ENCODE results near the gene CCDC117.

Gene CCDC117

DNA sequence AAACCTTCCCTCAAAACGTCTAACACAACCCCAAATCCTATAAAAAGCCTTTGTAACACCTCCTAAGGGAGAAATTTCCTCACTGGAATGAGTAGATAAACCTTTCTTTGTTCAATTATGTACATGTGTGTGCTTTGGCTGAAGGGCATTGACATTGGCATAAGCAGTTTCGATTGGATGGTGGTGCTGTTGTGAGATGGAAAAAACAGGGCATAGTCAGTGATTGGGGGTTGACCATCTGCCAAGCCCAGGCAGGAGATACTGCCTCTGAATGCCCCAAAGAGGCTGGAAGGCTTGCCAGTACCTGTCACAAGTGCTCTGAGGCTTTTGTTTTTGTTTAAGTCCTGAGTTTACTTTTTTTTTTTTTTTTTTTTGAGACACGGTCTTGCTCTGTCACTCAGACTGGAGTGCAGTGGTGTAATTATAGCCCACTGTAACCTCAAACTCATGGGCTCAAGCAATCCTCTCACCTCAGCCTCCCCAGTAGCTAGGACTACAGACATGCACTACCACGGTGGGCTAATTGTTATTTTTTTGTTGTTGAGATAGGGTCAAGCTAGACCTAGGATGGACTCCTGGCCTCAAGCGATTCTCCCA lies 1.2 kb upstream of the CCDC117 start:
- no peak for DNase-seq

DNA sequence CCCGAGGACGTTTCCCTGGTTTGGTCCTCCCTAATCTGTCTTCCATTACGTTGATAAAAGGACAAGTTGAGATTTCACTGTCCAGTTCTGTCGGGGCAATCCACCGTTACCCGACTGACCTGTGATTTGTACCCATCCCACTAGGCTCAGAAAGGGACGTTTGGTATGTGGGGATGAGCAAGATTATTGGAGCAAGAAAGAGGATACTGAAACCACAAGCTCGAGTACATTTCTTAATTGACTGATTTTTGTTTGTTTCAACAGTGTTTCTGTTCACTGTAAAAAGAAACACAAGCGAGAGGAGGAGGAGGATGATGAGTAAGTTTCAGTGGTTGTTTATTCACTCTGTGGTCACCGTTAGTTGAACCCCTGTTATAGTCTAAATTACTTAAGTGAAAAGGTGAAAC lies 969 bp downstream of the CCDC117 start:
- no peak for DNase-seq

DNA sequence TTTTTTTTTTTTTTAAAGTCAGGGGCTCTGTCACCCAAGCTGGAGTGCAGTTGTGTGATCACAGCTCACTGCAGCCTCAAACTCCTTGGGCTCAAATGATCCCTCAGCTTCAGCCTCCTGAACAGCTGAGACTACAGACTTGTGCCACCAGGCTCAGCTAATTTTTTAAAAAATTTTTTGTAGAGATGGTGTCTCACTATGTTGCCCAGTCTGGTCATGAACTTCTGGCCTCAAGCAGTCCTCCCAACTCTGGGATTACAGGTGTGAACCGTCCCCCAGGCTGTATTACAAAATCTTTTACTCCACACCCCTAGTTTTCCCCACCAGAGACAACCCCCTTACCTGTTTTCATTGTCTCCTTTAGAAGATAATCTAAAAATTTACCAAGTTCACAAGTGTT lies 1.9 kb downstream of the CCDC117 start:
- no peak for DNase-seq

DNA sequence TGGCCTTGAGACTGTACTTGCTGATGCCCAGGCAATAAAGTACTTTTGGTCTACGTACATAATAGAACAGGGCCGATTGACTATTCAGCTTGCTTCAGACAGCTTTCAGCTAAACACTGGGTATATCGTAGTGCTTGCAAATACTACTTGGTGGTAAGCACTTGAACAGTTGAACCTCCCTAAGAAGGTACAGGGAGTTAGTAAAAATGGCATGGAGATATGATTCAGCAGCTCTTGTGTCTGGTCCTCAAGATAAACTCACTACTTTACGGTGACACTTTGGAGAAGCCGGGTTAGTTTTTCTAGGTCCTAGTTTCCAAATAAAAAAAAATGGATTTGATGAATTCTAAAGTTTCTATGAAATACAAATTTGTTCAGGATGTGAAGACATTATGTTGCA lies 7.3 kb downstream of the CCDC117 start:
- no peak for DNase-seq

DNA sequence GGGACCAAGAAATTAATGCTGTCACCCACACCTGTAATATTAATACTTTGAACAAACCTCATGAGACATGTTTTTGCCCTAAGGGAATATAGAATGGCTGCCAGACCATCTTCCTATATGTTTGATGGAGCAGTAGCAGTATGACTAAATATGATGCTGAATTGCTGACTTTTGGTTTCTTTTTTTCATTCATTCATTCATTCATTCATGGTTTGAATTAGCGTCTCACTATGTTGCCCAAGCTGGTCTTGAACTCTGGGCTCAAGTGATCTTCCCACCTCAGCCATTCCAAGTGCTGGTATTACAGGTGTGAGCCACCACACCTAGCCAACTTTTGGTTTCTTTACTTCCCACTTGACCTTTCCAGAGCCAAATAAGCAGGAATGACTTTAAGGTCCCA lies 7.8 kb downstream of the CCDC117 start:
- DNase-seq: no peak

DNA sequence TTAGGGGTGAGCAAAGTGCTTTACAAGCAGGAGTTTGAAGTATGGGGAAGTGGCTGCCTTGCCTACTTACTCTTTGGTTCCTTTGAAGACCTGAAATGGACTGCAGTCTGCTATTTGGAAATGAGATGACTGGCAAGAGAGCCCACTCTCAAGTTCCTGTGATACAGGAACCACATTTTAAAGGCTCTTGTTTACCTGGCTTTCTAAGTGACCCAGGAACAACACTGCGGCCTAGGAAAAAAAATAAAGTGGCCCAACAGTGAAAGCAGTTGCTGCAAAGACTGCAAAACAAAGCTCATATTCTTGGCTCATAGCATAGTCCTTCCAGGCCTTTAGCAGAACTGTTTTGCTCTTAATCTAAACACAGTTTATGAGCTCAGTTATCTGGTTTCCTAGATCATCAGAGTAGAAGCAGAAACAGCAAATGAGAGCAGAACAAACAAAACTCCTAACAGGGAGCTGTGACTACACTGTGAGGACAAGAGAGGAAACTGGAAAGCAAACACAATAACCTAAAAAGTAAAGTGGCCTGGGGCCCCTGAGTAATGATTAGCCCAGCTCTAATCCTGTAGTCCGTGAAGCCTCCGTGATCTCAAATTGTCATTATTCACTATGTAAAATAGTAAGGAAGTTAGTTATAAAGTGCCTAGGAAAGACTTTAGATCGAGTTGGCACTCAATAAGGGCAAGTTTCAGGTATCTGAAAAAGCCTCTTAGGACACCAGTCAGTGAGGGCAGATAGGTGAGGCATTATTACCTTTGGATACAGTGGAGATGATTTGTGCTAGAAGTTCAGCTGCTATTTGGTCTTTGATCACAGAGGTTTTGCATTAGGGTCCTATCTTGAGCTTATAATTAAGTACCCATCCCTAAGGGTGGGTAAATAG lies 11.5 kb downstream of the CCDC117 start:
- DNase-seq: no peak

DNA sequence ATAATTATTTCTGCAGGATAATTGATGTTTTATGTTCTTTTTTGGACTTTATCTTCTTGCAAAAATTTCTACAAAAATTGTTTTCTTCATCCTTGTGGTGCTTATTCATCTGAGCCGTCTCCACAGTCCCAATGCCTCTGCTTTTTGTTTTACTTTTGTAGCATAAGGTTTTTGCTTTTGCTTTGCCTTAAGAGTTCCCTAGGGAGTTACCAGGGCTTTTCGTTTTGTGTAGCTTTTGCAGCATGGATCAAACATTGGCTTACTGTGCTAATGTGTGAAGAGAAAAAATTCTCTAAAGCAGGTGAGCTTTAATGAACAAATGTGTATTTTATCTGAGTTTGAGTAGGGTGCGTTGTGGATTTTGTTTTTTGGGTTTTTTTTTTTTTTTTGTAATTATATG lies 16.1 kb downstream of the CCDC117 start:
- no peak for DNase-seq

DNA sequence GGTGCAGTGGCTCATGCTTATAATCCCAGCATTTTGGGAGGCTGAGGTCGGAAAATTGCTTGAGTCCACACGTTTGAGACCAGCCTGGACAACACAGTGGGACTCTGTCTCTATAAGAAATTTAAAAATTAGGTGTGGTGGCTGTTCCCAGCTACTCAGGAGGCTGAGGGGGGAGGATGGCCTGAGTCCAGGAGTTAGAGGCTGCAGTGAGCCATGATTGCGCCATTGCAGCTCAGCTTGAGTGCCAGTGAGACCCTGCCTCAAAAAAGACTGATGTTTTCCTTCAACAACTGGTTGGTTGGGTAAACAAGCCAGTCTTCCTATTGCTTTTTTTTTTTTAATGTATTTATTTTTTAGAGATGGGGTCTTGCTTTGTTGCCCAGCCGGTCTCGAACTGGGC lies 18.6 kb downstream of the CCDC117 start:
- DNase-seq: no peak

DNA sequence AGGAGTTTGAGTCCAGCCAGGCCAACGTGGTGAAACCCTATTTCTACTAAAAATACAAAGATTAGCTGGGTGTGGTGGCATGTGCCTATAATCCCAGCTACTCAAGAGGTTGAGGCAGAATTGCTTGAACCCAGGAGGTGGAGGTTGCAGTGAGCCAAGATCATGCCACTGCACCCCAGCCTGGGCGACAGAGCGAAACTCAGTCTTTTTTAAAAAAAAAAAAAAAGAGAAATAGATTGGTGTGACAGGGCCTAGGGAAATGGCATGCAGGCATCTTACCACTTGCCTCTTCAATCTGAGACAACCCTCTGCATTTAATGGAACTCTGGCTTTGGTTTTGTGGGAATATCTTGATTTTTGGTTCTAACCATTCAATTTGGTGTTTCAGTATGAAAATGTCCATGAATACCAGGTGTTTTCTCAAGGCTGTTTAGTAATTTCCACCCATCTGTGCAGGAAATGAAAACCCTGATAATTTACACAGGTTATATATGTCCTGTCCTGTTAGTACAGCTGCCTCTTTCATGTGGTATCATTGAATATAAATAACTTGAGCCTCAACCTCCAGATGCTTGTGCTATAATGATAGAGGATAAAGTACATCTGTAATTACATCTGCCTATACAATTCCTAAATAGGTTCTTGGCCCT lies 19.5 kb downstream of the CCDC117 start:
- no peak for DNase-seq

DNA sequence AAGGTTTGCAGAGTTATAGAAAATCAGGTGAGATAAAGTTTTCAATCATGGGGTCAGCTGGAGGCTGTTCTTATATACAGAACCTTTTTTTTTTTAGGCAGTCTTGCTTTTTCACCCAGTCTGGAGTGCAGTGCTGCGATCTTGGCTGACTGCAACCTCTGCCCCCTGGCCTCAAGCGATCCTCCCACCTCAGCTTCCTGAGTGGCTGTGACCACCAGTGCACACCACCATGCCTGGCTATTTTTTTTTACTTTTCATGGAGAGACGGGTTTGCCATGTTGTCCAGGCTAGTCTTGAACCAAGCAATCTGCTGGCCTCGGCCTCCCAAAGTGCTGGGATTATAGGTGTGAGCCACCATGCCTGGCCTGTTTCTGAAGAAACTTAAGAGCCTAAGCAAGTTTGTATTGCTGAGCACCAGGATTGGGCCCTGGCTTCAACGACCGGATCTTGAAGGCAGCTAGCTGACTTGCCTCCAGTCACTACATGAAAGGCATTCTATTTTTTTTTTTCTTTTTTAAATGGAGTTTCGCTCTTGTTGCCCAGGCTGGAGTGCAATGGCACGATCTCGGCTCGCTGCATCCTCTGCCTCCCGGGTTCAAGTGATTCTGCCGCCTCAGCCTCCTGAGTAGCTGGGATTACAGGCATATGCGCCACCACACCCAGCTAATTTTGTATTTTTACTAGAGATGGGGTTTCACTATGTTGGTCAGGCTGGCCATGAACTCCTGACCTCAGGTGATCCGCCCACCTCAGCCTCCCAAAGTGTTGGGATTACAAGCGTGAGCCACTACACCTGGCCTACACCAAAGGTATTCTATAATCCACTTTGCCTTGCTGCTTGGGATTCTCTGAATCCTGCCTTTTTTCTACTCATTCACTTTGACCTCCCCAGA lies 20.2 kb downstream of the CCDC117 start:
- no peak for DNase-seq

DNA sequence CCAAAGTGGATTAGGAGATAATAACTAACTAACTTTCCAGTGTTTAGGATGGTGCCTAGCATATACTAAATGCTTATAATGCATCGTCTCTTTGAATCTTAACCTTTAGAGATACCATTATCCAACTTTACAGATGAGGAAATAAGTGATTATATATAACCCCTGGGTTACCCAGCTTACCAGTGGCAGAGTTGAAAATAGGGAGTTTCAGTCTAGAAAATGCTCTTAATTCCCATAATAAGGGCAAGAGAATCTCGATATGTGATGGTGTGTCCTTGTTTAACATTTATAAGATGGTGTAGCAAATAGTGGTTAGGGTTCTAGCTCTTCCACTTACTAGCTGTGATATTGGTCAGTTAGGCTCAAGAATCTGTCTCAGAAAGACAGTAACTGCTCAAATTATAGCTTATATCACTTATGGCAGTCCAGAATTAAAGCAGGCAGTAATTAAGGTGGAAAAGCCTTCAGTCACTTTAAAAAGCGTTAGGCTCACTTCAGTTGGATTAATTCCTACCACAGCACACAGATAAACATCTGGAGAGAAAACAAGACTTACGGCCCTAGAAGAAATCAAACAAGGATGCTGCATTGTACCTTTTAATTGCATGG lies 21.6 kb downstream of the CCDC117 start:
- no peak for DNase-seq

DNA sequence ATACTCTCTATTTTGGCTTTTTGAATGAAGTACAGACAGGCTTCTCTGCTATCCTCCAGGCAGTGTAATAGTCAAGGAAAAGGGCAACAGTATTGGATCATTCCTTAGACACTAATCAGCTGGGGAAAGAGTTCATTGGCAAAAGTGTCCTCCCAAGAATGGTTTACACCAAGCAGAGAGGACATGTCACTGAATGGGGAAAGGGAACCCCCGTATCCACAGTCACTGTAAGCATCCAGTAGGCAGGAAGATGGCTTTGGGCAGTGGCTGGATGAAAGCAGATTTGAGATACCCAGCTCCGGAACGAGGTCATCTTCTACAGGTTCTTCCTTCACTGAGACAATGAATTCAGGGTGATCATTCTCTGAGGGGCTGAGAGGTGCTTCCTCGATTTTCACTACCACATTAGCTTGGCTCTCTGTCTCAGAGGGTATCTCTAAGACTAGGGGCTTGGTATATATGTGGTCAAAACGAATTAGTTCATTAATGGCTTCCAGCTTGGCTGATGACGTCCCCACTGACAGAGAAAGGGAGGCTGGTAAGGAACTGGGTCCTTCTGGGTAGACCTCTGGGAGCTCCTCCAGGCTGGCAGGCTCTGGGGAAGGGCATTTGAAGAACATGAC lies 22.7 kb downstream of the CCDC117 start:
- no peak for DNase-seq

DNA sequence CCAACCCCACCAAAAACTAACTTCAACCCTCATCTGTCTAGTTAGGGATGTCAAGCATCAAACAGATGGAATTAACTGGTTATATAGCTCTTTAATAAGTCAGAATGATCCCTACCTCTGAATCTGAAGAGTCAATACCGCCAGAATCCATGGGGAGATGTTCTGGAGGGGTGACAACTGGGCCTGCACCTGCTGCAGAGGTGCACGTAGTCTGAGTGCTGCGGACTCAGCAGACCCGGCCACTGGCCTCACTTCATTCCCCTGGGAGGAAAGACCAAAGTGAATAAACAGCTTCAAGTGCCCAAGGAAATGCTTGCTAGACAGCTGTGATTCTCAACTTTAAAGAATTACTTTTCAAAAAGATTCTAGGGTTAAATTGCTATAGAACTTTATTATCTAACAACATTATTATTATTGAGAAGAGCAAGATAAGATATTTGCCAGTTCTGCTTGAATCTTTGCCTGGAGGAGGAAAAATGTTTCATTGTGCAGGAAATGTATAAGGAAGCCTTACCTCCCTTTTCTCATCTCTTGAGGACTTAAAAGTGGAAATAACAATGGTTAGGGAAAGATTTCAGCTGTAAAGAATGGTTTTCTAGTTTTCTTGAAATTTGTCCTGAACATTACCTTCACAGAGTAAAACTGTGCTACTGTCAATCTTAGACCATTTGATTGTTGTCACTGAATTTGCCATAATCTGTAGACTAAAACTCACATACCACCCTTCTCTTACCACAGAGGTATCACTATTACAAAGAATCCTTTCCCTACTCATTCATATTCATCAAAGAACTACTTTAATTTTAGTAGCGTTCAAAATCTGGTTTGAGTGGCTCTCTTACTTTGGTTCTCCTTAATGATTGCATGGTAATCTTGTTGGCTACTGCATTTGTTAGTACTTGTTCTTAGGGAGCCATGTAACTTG lies 23.7 kb downstream of the CCDC117 start:
- DNase-seq: no peak

DNA sequence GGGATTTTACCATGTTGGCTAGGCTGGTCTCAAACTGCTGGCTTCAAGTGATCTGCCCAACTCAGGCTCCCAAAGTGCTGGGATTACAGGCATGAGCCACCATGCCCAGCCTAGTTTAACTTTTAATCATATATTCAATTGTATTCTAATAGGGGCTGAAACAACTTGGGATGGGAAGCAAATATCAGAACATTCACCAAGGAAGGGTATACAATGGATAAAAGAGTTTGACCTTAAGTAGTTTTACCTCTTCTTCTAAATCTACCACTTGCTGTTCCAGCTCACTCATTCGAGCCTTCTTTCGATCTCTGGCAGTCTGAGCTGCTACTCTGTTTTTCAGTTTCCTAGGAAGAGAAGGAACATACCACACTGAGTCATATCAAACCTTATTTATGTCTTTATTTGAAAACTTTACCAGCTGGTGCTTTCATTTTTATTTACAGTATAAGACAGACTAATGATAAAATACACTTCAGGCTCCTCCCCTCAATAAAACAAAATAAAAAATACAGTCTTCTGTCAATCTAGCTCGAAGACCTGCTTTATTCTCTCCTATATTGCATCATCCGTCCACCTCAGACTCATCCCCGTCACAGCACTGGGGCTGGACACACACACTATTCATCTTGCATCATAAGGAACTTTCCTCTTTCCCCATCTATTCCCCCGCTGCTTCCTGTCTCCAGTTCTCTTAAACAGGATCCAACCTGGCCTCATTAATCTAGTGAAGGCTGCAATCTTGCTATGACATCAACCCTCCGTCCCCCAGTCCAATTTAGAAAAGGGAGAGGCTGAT lies 26.5 kb downstream of the CCDC117 start:
- peak; percentile 32 to 43 for DNase-seq

DNA sequence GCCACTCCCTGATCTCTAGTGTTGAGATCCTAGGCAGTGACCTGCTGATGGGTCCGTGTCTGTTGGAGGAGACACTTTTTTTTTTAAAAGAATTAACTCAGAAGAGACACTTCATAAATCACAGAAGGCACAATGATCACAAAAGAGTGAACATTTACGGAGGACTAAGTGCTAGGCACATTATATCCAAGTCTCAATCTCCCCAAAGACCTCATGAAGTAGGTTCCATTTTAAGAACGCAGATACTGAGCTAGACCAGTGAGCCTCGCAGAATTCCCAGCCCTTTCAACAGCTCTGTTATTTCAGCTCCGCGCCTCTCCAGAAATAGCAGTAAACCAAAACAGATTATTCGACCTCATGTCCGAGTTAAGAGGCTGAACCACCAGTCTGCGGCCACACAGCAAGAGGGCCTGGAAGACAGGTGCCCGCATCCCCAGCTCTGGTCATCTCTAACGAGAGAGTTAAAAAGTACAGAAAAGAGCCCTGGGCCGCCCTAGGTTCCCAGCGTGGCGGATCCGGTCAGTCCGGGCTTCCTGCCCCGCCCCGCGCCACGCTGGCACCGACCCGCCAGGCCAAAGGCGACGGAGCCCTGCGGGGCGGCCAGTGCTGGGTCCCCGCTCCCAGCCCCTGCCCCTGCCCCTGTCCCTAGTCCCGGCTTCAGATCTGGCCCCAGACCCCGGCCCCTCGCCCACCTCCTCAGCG lies 27.3 kb downstream of the CCDC117 start:
- peak; percentile 38 to 56 for DNase-seq

DNA sequence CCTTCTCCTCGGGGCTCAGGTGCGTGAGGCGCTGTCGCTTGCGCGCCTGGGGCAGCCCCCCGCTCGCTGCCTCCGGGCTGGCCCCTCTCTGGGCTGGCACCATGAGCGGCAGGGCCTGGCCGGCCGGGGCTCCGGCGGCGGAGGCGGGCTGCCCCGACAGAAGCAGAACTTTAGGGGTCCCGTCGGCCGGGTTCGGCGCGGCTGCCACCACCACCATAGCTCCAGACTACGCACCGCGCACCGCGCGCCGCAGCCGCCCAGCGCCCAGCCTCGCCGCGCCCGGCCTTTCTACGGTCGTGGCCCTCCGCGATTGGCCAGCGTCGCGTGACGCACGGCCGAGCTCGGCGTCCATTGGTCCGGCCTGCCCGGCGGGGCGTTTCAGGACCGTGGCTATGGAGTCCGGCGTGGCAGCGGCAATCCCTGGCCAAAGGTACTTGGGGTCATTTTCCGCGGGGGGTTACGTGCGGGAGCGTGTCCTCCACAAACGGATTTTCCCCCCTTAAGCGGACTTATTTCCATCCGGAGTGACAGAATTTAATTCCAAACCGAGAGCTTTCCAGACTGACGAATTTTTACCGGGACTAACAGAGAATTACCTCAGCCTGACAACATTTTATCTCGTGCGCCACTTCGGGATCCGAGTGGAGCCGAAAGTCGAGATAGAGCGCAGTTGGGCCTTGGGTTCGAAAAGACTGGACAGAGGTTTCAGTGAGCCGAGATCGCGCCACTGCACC lies 28.0 kb downstream of the CCDC117 start, which contains the start of gene XBP1:
Gene XBP1 (minus strand): TSS at position 262 of the 734 bp plus-strand sequence.
- peak; percentile 87 to 89 for DNase-seq

DNA sequence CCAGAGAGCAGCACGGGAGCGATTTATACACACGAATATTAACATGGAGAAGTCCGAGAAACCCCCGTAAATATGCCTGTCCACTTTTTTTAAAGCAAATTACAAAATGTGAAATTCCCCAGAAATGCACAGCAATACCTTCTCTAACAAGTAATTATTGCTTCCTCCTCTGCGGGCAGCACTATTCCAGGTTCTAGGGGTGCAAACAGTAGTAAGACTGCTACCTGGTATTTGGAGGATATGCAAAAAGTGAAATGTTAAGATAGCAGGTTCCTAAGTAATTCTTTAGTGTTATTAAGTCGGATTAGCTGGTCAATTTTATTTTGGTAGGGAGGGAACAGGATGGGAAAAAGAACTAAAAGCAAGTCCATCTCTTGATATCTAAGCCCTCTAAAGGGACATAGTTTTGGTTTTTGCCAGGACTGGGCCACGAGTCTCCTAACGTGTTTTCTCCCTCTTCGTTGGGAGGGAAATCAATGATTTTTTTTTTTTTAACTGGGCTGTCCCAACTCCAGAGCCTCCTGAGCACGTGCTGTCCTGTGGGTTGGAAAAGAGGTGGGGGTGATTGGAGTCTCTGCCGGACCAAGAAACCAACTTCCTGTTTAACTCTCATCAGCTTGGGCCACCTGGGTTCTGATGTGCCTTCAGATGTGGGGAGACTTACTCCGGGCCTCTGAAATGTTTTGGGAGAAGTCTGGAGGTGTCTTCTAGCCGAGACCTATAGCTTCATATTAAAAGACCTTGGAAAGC lies 29.5 kb downstream of the CCDC117 start:
- DNase-seq: no peak
